Kasumi-1 (cell line): Measurements from ENCODE around the gene ADAMTSL1.

Experiments
- DNase-seq, 2 experiments: peaks; one replicate each; lab custom pipeline; 2025; lab: John Stamatoyannopoulos, UW

Gene ADAMTSL1

GRCh38 chr9:18703151-18703900 lies 229.4 kb downstream of the ADAMTSL1 start:
- no peak for DNase-seq

GRCh38 chr9:18703901-18704379 lies 230.0 kb downstream of the ADAMTSL1 start:
- no peak for DNase-seq

GRCh38 chr9:18705796-18706392 lies 231.9 kb downstream of the ADAMTSL1 start:
- no peak for DNase-seq

- no peak for DNase-seq
Observed at GRCh38 chr9:18706648-18707047, 232.7 kb downstream of the ADAMTSL1 start.

- DNase-seq = no peak
Observed at GRCh38 chr9:18707061-18707461, 233.1 kb downstream of the ADAMTSL1 start.

GRCh38 chr9:18707489-18708205 lies 233.7 kb downstream of the ADAMTSL1 start:
- no peak for DNase-seq

- DNase-seq = no peak
Observed at GRCh38 chr9:18708429-18708828, 234.5 kb downstream of the ADAMTSL1 start.

GRCh38 chr9:18710065-18710464 lies 236.1 kb downstream of the ADAMTSL1 start:
- DNase-seq = no peak

- no peak for DNase-seq
Observed at GRCh38 chr9:18717759-18718158, 243.8 kb downstream of the ADAMTSL1 start.

GRCh38 chr9:18718393-18718792 lies 244.4 kb downstream of the ADAMTSL1 start:
- no peak for DNase-seq

- DNase-seq = no peak
Observed at GRCh38 chr9:18718932-18719331, 245.0 kb downstream of the ADAMTSL1 start.

GRCh38 chr9:18720691-18721090 lies 246.7 kb downstream of the ADAMTSL1 start:
- no peak for DNase-seq

- no peak for DNase-seq
Observed at GRCh38 chr9:18721267-18721994, 247.5 kb downstream of the ADAMTSL1 start.

- no peak for DNase-seq
Observed at GRCh38 chr9:18721995-18722310, 248.0 kb downstream of the ADAMTSL1 start.

- no peak for DNase-seq
Observed at GRCh38 chr9:18722882-18723281, 248.9 kb downstream of the ADAMTSL1 start.

- no peak for DNase-seq
Observed at GRCh38 chr9:18723366-18723765, 249.4 kb downstream of the ADAMTSL1 start.

GRCh38 chr9:18726546-18726945 lies 252.6 kb downstream of the ADAMTSL1 start:
- DNase-seq = no peak

- no peak for DNase-seq
Observed at GRCh38 chr9:18727904-18728303, 254.0 kb downstream of the ADAMTSL1 start.

GRCh38 chr9:18728642-18729041 lies 254.7 kb downstream of the ADAMTSL1 start:
- no peak for DNase-seq

- no peak for DNase-seq
Observed at GRCh38 chr9:18730241-18730640, 256.3 kb downstream of the ADAMTSL1 start.

- no peak for DNase-seq
Observed at GRCh38 chr9:18739127-18739526, 265.2 kb downstream of the ADAMTSL1 start.

GRCh38 chr9:18739641-18740318 lies 265.8 kb downstream of the ADAMTSL1 start:
- no peak for DNase-seq
